Smooth muscle cell (in vitro differentiated cells): ENCODE measurements around the gene EHMT2. TPM values are rescaled to one million over a fixed set of nuclear protein-coding genes. Genes with fewer than 3 reads are reported as not detected.

ENCODE experiments used
- DNase-seq: peaks from one replicate; lab custom pipeline; 2025; ENCODE audit not compliant: unreplicated experiment; lab: John Stamatoyannopoulos, UW
- H2AFZ ChIP-seq: fragments of 200-600 bp; sonication (generic); 2 replicates; pipeline ENCODE4 v1.6.0; 2016; ENCODE audit warnings: antibody characterized with exemption, low read depth, mild to moderate bottlenecking
- H3F3A ChIP-seq: fragments of 200-600 bp; sonication (generic); 2 replicates; pipeline ENCODE4 v1.6.0; 2017; ENCODE audit warnings: antibody characterized with exemption, low read depth
- H3K27ac ChIP-seq: fragments of 200-600 bp; sonication (generic); 2 replicates; pipeline ENCODE4 v1.5.1; 2016; ENCODE audit warnings: low read depth, mild to moderate bottlenecking
- H3K27me3 ChIP-seq: fragments of 200-600 bp; sonication (generic); 2 replicates; pipeline ENCODE4 v1.6.1; 2016; ENCODE audit warnings: low read depth, mild to moderate bottlenecking
- H3K36me3 ChIP-seq: fragments of 200-600 bp; sonication (generic); 2 replicates; pipeline ENCODE4 v1.5.1; 2016; ENCODE audit warnings: low read depth
- H3K4me1 ChIP-seq: fragments of 200-600 bp; sonication (generic); 2 replicates; pipeline ENCODE4 v1.5.1; 2016; ENCODE audit warnings: low read depth
- H3K4me2 ChIP-seq: fragments of 200-600 bp; sonication (generic); 2 replicates; pipeline ENCODE4 v1.6.0; 2016; ENCODE audit warnings: mild to moderate bottlenecking
- H3K4me3 ChIP-seq: fragments of 200-600 bp; sonication (generic); 2 replicates; pipeline ENCODE4 v1.5.1; 2016; ENCODE audit warnings: mild to moderate bottlenecking
- H3K79me2 ChIP-seq: fragments of 200-600 bp; sonication (generic); 2 replicates; pipeline ENCODE4 v1.6.0; 2016; ENCODE audit warnings: low read depth, mild to moderate bottlenecking
- H3K9ac ChIP-seq: fragments of 200-600 bp; sonication (generic); 2 replicates; pipeline ENCODE4 v1.6.0; 2016; ENCODE audit warnings: low read depth
- H3K9me3 ChIP-seq: fragments of 200-600 bp; sonication (generic); replicated peaks from 2 replicates; pipeline ENCODE4 v1.5.1; 2016; ENCODE audit warnings: low read depth
- H4K20me1 ChIP-seq: fragments of 200-600 bp; sonication (generic); 2 replicates; pipeline ENCODE4 v1.6.0; 2016; ENCODE audit warnings: low read depth
- WGBS: methylation state at CpG from one replicate; pipeline ENCODE4 v1.1.7; 2016; ENCODE audit warnings: low lambda C conversion rate; 5-methylcytosine and 5-hydroxymethylcytosine counted together
- polyA plus RNA-seq: library from polyadenylated mRNA; unstranded; fragments of >200 nt; fragmentation: Nextera tagmentation; extraction: Ambion mirVana; gene quantifications from 2 replicates; pipeline ENCODE4 v1.2.1, GENCODE V29; 2016
- small RNA-seq: library from RNA; depleted of rRNA; stranded (forward); fragments of <200 nt; gene quantifications from one replicate; pipeline ENCODE3, GENCODE V24; 2014
- total RNA-seq: library from RNA; depleted of rRNA; stranded (reverse); fragments of >200 nt; gene quantifications from 2 replicates; pipeline ENCODE4 v1.2.3, GENCODE V29; 2014
- TF ChIP-seq, protein P1 (sequence below): fragments of 200-600 bp; sonication (generic); IDR thresholded peaks from 2 replicates; pipeline ENCODE4 v1.5.1; 2017; ENCODE audit warnings: borderline replicate concordance, mild to moderate bottlenecking, antibody characterized with exemption; ENCODE audit not compliant: insufficient read depth, poor library complexity, severe bottlenecking

The EHMT2 gene
- total and polyA plus RNA-seq, 2 experiments from 2014 or later = 17.6 to 33.9 TPM

- peaks cover 34% of the 10 kb centered on the region for H3K79me2 ChIP-seq
- H3K9me3 ChIP-seq = no peaks in the 10 kb centered on the region
- H3K9ac ChIP-seq = peak overlapping the region; percentile 70
- no peak overlapping the region for H3K27ac ChIP-seq
- no peaks in the 10 kb centered on the region for H3K27me3 ChIP-seq
- H3F3A ChIP-seq = peaks cover 14% of the 10 kb centered on the region
- peaks cover 9% of the 10 kb centered on the region for H4K20me1 ChIP-seq
- WGBS = 68% methylated on average over 6 of the region's 6 CpGs
- peak overlapping the region; percentile 94 for H3K4me2 ChIP-seq
- H3K36me3 ChIP-seq = no peaks in the 10 kb centered on the region
- H3K4me1 ChIP-seq = peaks cover 10% of the 10 kb centered on the region
- H3K4me3 ChIP-seq = peak overlapping the region; percentile 86
- DNase-seq = no peak
- no peak overlapping the region for H2AFZ ChIP-seq
- TF ChIP-seq, protein P1, sequence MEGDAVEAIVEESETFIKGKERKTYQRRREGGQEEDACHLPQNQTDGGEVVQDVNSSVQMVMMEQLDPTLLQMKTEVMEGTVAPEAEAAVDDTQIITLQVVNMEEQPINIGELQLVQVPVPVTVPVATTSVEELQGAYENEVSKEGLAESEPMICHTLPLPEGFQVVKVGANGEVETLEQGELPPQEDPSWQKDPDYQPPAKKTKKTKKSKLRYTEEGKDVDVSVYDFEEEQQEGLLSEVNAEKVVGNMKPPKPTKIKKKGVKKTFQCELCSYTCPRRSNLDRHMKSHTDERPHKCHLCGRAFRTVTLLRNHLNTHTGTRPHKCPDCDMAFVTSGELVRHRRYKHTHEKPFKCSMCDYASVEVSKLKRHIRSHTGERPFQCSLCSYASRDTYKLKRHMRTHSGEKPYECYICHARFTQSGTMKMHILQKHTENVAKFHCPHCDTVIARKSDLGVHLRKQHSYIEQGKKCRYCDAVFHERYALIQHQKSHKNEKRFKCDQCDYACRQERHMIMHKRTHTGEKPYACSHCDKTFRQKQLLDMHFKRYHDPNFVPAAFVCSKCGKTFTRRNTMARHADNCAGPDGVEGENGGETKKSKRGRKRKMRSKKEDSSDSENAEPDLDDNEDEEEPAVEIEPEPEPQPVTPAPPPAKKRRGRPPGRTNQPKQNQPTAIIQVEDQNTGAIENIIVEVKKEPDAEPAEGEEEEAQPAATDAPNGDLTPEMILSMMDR = no peak
Measured at GRCh38 chr6:31830886-31831335, 66.6 kb downstream of the EHMT2 start.

Small RNA genes lying within 50 kb of the gene (small RNA-seq; reads per million reads assigned to genes)
- gene AL645922.1 (not detected), gene SNORD48 (600 reads per million, percentile 99 among the genes with 10 or more reads in this experiment), gene SNORD52 (not detected)

Other genes starting within 250 kb of the EHMT2 start
Only the 30 nearest of the 36 such genes appear.
- 1.5 and 7.5 TPM in 2 replicates for gene LY6G5B, start 227.7 kb downstream of the EHMT2 start, total RNA-seq
- 5.6 and 16.2 TPM in 2 replicates for gene LY6G5B, start 227.7 kb downstream of the EHMT2 start, polyA plus RNA-seq
- gene LY6G5C, start 216.6 kb downstream of the EHMT2 start, total RNA-seq = 0.18 and 0.67 TPM in 2 replicates
- 3.8 and 5.2 TPM in 2 replicates for gene LY6G5C, start 216.6 kb downstream of the EHMT2 start, polyA plus RNA-seq
- gene ABHD16A, start 194.4 kb downstream of the EHMT2 start, total RNA-seq = 24.9 and 32.8 TPM in 2 replicates
- gene ABHD16A, start 194.4 kb downstream of the EHMT2 start, polyA plus RNA-seq = 39.9 and 40.5 TPM in 2 replicates
- not detected in 2 replicates for gene LY6G6F, start 190.8 kb downstream of the EHMT2 start, total RNA-seq
- not detected in 2 replicates for gene LY6G6F, start 190.8 kb downstream of the EHMT2 start, polyA plus RNA-seq
- not detected in 2 replicates for gene LY6G6D, start 182.3 kb downstream of the EHMT2 start, total RNA-seq
- not detected in 2 replicates for gene LY6G6D, start 182.3 kb downstream of the EHMT2 start, polyA plus RNA-seq
- gene LY6G6C, start 176.0 kb downstream of the EHMT2 start, total RNA-seq = 3.8 and 5.2 TPM in 2 replicates
- gene LY6G6C, start 176.0 kb downstream of the EHMT2 start, polyA plus RNA-seq = 3.9 and 7.2 TPM in 2 replicates
- 0.09 TPM in 1 of 2 replicates, not detected in the other for gene MPIG6B, start 174.3 kb downstream of the EHMT2 start, total RNA-seq
- gene MPIG6B, start 174.3 kb downstream of the EHMT2 start, polyA plus RNA-seq = 1.1 TPM in 1 of 2 replicates, not detected in the other
- gene DDAH2, start 168.4 kb downstream of the EHMT2 start, total RNA-seq = 62.9 and 104 TPM in 2 replicates
- 122 and 134 TPM in 2 replicates for gene DDAH2, start 168.4 kb downstream of the EHMT2 start, polyA plus RNA-seq
- gene CLIC1, start 161.2 kb downstream of the EHMT2 start, total RNA-seq = 373 and 417 TPM in 2 replicates
- 610 and 628 TPM in 2 replicates for gene CLIC1, start 161.2 kb downstream of the EHMT2 start, polyA plus RNA-seq
- 10.6 and 15.4 TPM in 2 replicates for gene MSH5, start 157.7 kb downstream of the EHMT2 start, total RNA-seq
- 4.7 and 10.5 TPM in 2 replicates for gene MSH5, start 157.7 kb downstream of the EHMT2 start, polyA plus RNA-seq
- not detected in 2 replicates for gene SAPCD1, start 135.0 kb downstream of the EHMT2 start, total RNA-seq
- 1.4 and 1.8 TPM in 2 replicates for gene SAPCD1, start 135.0 kb downstream of the EHMT2 start, polyA plus RNA-seq
- gene VWA7, start 120.4 kb downstream of the EHMT2 start, total RNA-seq = 0.22 and 0.58 TPM in 2 replicates
- gene VWA7, start 120.4 kb downstream of the EHMT2 start, polyA plus RNA-seq = 0.08 and 0.28 TPM in 2 replicates
- gene VARS1, start 101.9 kb downstream of the EHMT2 start, total RNA-seq = 31.9 and 60.8 TPM in 2 replicates
- gene VARS1, start 101.9 kb downstream of the EHMT2 start, polyA plus RNA-seq = 76.9 and 80.8 TPM in 2 replicates
- 62.0 and 91.2 TPM in 2 replicates for gene LSM2, start 90.7 kb downstream of the EHMT2 start, total RNA-seq
- 73.6 and 81.6 TPM in 2 replicates for gene LSM2, start 90.7 kb downstream of the EHMT2 start, polyA plus RNA-seq
- gene HSPA1L, start 82.4 kb downstream of the EHMT2 start, total RNA-seq = 0.63 and 0.94 TPM in 2 replicates
- 0.19 and 1.0 TPM in 2 replicates for gene HSPA1L, start 82.4 kb downstream of the EHMT2 start, polyA plus RNA-seq
- 52.6 and 59.5 TPM in 2 replicates for gene HSPA1A, start 82.2 kb downstream of the EHMT2 start, total RNA-seq
- gene HSPA1A, start 82.2 kb downstream of the EHMT2 start, polyA plus RNA-seq = 61.2 and 71.6 TPM in 2 replicates
- gene HSPA1B, start 70.0 kb downstream of the EHMT2 start, total RNA-seq = 33.6 and 43.1 TPM in 2 replicates
- gene HSPA1B, start 70.0 kb downstream of the EHMT2 start, polyA plus RNA-seq = 30.7 and 36.7 TPM in 2 replicates
- gene NEU1, start 34.9 kb downstream of the EHMT2 start, total RNA-seq = 40.0 and 47.5 TPM in 2 replicates
- 52.1 and 52.7 TPM in 2 replicates for gene NEU1, start 34.9 kb downstream of the EHMT2 start, polyA plus RNA-seq
- 0.72 and 0.85 TPM in 2 replicates for gene SLC44A4, start 18.7 kb downstream of the EHMT2 start, total RNA-seq
- 0.30 and 0.52 TPM in 2 replicates for gene SLC44A4, start 18.7 kb downstream of the EHMT2 start, polyA plus RNA-seq
- 0.04 and 0.54 TPM in 2 replicates for gene ZBTB12, start 4.4 kb upstream of the EHMT2 start, total RNA-seq
- gene ZBTB12, start 4.4 kb upstream of the EHMT2 start, polyA plus RNA-seq = 0.39 TPM in 1 of 2 replicates, not detected in the other
- 0.27 TPM in 1 of 2 replicates, not detected in the other for gene C2, start 30.0 kb upstream of the EHMT2 start, total RNA-seq
- 0.37 TPM in 2 replicates for gene C2, start 30.0 kb upstream of the EHMT2 start, polyA plus RNA-seq
- gene CFB, start 48.4 kb upstream of the EHMT2 start, total RNA-seq = not detected in 2 replicates
- gene CFB, start 48.4 kb upstream of the EHMT2 start, polyA plus RNA-seq = 2.3 and 4.1 TPM in 2 replicates
- gene NELFE, start 61.3 kb upstream of the EHMT2 start, total RNA-seq = 78.6 and 91.5 TPM in 2 replicates
- 125 and 134 TPM in 2 replicates for gene NELFE, start 61.3 kb upstream of the EHMT2 start, polyA plus RNA-seq
- 24.6 and 27.6 TPM in 2 replicates for gene SKIC2, start 61.5 kb upstream of the EHMT2 start, total RNA-seq
- 55.0 and 56.0 TPM in 2 replicates for gene SKIC2, start 61.5 kb upstream of the EHMT2 start, polyA plus RNA-seq
- 7.8 and 11.0 TPM in 2 replicates for gene DXO, start 74.4 kb upstream of the EHMT2 start, total RNA-seq
- 21.9 and 23.5 TPM in 2 replicates for gene DXO, start 74.4 kb upstream of the EHMT2 start, polyA plus RNA-seq
- gene C4A, start 84.4 kb upstream of the EHMT2 start, total RNA-seq = 2.8 and 4.6 TPM in 2 replicates
- gene C4A, start 84.4 kb upstream of the EHMT2 start, polyA plus RNA-seq = 1.7 and 4.4 TPM in 2 replicates
- 1.7 and 3.8 TPM in 2 replicates for gene C4B, start 117.1 kb upstream of the EHMT2 start, total RNA-seq
- 1.3 and 2.9 TPM in 2 replicates for gene C4B, start 117.1 kb upstream of the EHMT2 start, polyA plus RNA-seq
- 0.58 TPM in 1 of 2 replicates, not detected in the other for gene CYP21A2, start 140.7 kb upstream of the EHMT2 start, total RNA-seq
- 0.38 TPM in 1 of 2 replicates, not detected in the other for gene CYP21A2, start 140.7 kb upstream of the EHMT2 start, polyA plus RNA-seq
- 1.1 and 1.8 TPM in 2 replicates for gene TNXB, start 211.6 kb upstream of the EHMT2 start, total RNA-seq
- gene TNXB, start 211.6 kb upstream of the EHMT2 start, polyA plus RNA-seq = 1.1 and 4.3 TPM in 2 replicates
- gene ATF6B, start 230.5 kb upstream of the EHMT2 start, total RNA-seq = 22.2 and 23.0 TPM in 2 replicates
- gene ATF6B, start 230.5 kb upstream of the EHMT2 start, polyA plus RNA-seq = 22.5 and 39.8 TPM in 2 replicates